GM23248 (cell line): ENCODE results near the gene COL23A1. TPM values are rescaled to one million over a fixed set of nuclear protein-coding genes. Genes with fewer than 3 reads are reported as not detected.

ENCODE experiments used
- DNase-seq: peaks from one replicate; pipeline ENCODE4 v3.0.0-alpha.2; 2015
- H2AFZ ChIP-seq: fragments of 200-600 bp; sonication (generic); 2 replicates; pipeline ENCODE4 v1.6.1; 2016; ENCODE audit warnings: antibody characterized with exemption
- H3F3A ChIP-seq: fragments of 200-600 bp; sonication (generic); 2 replicates; pipeline ENCODE4 v1.6.1; 2016; ENCODE audit warnings: mild to moderate bottlenecking, antibody characterized with exemption, mixed run types; ENCODE audit not compliant: insufficient read depth
- H3K27ac ChIP-seq: fragments of 200-600 bp; sonication (generic); 2 replicates; pipeline ENCODE4 v1.5.1; 2016; ENCODE audit warnings: mild to moderate bottlenecking
- H3K27me3 ChIP-seq: fragments of 200-600 bp; sonication (generic); replicated peaks from 2 replicates; pipeline ENCODE4 v1.6.1; 2016; ENCODE audit warnings: mild to moderate bottlenecking; ENCODE audit not compliant: insufficient read depth
- H3K36me3 ChIP-seq: fragments of 200-600 bp; sonication (generic); 2 replicates; pipeline ENCODE4 v1.6.1; 2016; ENCODE audit warnings: low read depth, mild to moderate bottlenecking
- H3K4me1 ChIP-seq: fragments of 200-600 bp; sonication (generic); 2 replicates; pipeline ENCODE4 v1.6.1; 2016; ENCODE audit warnings: mild to moderate bottlenecking; ENCODE audit not compliant: insufficient read depth
- H3K4me2 ChIP-seq: fragments of 200-600 bp; sonication (generic); one replicate; pipeline ENCODE4 v1.6.1; 2016; ENCODE audit warnings: mild to moderate bottlenecking; ENCODE audit not compliant: unreplicated experiment
- H3K4me3 ChIP-seq: fragments of 200-600 bp; sonication (generic); 2 replicates; pipeline ENCODE4 v1.5.1; 2016; ENCODE audit warnings: mild to moderate bottlenecking
- H3K79me2 ChIP-seq: fragments of 200-600 bp; sonication (generic); 2 replicates; pipeline ENCODE4 v1.6.1; 2016; ENCODE audit warnings: mild to moderate bottlenecking; ENCODE audit not compliant: insufficient read depth
- H3K9ac ChIP-seq: fragments of 200-600 bp; sonication (generic); 2 replicates; pipeline ENCODE4 v1.6.1; 2016; ENCODE audit warnings: mild to moderate bottlenecking
- H3K9me2 ChIP-seq: fragments of 200-600 bp; sonication (generic); 2 replicates; pipeline ENCODE4 v1.6.1; 2016; ENCODE audit warnings: mixed run types, mild to moderate bottlenecking, moderate library complexity; ENCODE audit not compliant: insufficient read depth
- H3K9me3 ChIP-seq: fragments of 200-600 bp; sonication (generic); one replicate; pipeline ENCODE4 v1.6.1; 2017; ENCODE audit warnings: low read depth
- H4K20me1 ChIP-seq: fragments of 200-600 bp; sonication (generic); 2 replicates; pipeline ENCODE4 v1.6.0; 2016; ENCODE audit not compliant: insufficient read depth
- EZH2 ChIP-seq: fragments of 200-600 bp; sonication (generic); IDR thresholded peaks from 2 replicates; pipeline ENCODE4 v1.6.1; 2018; ENCODE audit warnings: antibody characterized with exemption, mild to moderate bottlenecking; ENCODE audit not compliant: insufficient read depth, poor library complexity, severe bottlenecking
- EZH2phosphoT487 ChIP-seq: fragments of 200-600 bp; sonication (generic); IDR thresholded peaks from 2 replicates; pipeline ENCODE4 v1.6.1; 2018; ENCODE audit warnings: antibody characterized with exemption, moderate library complexity, mild to moderate bottlenecking, low read depth; ENCODE audit not compliant: insufficient read depth
- WGBS, 2 experiments: methylation state at CpG; one replicate each; pipeline ENCODE4 v1.1.6; 2015 to 2017; ENCODE audit warnings: low lambda C conversion rate in 2 of 2, low coverage in 1 of 2; ENCODE audit errors: missing lambda C conversion rate in 2 of 2; 5-methylcytosine and 5-hydroxymethylcytosine counted together
- in situ Hi-C: fragments of 300-500 bp; cut with MboI; formaldehyde crosslinking; loops from 2 replicates; pipeline ENCODE4 v1.15.0; 2020
- polyA plus RNA-seq: library from polyadenylated mRNA; unstranded; fragments of >200 nt; fragmentation: Nextera tagmentation; extraction: Ambion mirVana; gene quantifications from 2 replicates; pipeline ENCODE4 v1.2.1, GENCODE V29; 2016
- total RNA-seq: library from RNA; depleted of rRNA; stranded (reverse); fragments of >200 nt; shearing (Covaris generic); gene quantifications from 2 replicates; pipeline ENCODE4 v1.2.3, GENCODE V29; 2014

Gene COL23A1
- total and polyA plus RNA-seq, 2 experiments from 2014 or later, result not detected

GRCh38 chr5:178391480-178391879 is 198.7 kb downstream of the COL23A1 start:
- H3K27me3 ChIP-seq, result no peaks in the 10 kb centered on the region
- H3K79me2 ChIP-seq, result no peaks in the 10 kb centered on the region
- DNase-seq, result no peak
- H3K4me1 ChIP-seq, result no peaks in the 10 kb centered on the region
- WGBS, 2 experiments, result 24 to 27% methylated on average over 4 of the region's 4 CpGs
- no peak overlapping the region for H3K4me2 ChIP-seq
- H2AFZ ChIP-seq, result no peak overlapping the region
- in situ Hi-C loops, result no loop called here
- no peaks in the 10 kb centered on the region for H3F3A ChIP-seq
- no peak overlapping the region for H3K27ac ChIP-seq
- no peak overlapping the region for H3K4me3 ChIP-seq
- TF ChIP-seq EZH2 (no peak), EZH2phosphoT487 (no peak)
- no peaks in the 10 kb centered on the region for H3K9me2 ChIP-seq
- no peaks in the 10 kb centered on the region for H3K9me3 ChIP-seq
- H3K9ac ChIP-seq, result no peak overlapping the region
- no peaks in the 10 kb centered on the region for H3K36me3 ChIP-seq
- no peaks in the 10 kb centered on the region for H4K20me1 ChIP-seq

- H3K27me3 ChIP-seq, result no peaks in the 10 kb centered on the region
- H3K4me2 ChIP-seq, result no peak overlapping the region
- no peak for DNase-seq
- TF ChIP-seq EZH2phosphoT487, result no peak
- TF ChIP-seq EZH2, result no peak
- in situ Hi-C loops, result no loop called here
- no peak overlapping the region for H3K9ac ChIP-seq
- H3K9me2 ChIP-seq, result no peaks in the 10 kb centered on the region
- H3K4me1 ChIP-seq, result no peaks in the 10 kb centered on the region
- H4K20me1 ChIP-seq, result no peaks in the 10 kb centered on the region
- WGBS, 2 experiments, result 12 to 21% methylated on average over 12 of the region's 12 CpGs
- H2AFZ ChIP-seq, result no peak overlapping the region
- H3K4me3 ChIP-seq, result no peak overlapping the region
- no peaks in the 10 kb centered on the region for H3K79me2 ChIP-seq
- H3K9me3 ChIP-seq, result no peaks in the 10 kb centered on the region
- H3F3A ChIP-seq, result no peaks in the 10 kb centered on the region
- no peaks in the 10 kb centered on the region for H3K36me3 ChIP-seq
- H3K27ac ChIP-seq, result no peak overlapping the region
Measured at GRCh38 chr5:178389796-178390195, 200.4 kb downstream of the COL23A1 start.

GRCh38 chr5:178389026-178389729 is 201.0 kb downstream of the COL23A1 start:
- no peak overlapping the region for H3K9ac ChIP-seq
- H3K36me3 ChIP-seq, result no peaks in the 10 kb centered on the region
- TF ChIP-seq EZH2 (no peak), EZH2phosphoT487 (no peak)
- H3K4me1 ChIP-seq, result no peaks in the 10 kb centered on the region
- no peak overlapping the region for H2AFZ ChIP-seq
- no peak overlapping the region for H3K4me3 ChIP-seq
- no peaks in the 10 kb centered on the region for H3K79me2 ChIP-seq
- no peak overlapping the region for H3K27ac ChIP-seq
- no peaks in the 10 kb centered on the region for H3F3A ChIP-seq
- in situ Hi-C loops, result no loop called here
- H3K27me3 ChIP-seq, result no peaks in the 10 kb centered on the region
- WGBS, 2 experiments, result 67% methylated on average over 8 of the region's 8 CpGs
- no peaks in the 10 kb centered on the region for H4K20me1 ChIP-seq
- H3K4me2 ChIP-seq, result no peak overlapping the region
- H3K9me2 ChIP-seq, result no peaks in the 10 kb centered on the region
- H3K9me3 ChIP-seq, result no peaks in the 10 kb centered on the region
- no peak for DNase-seq

GRCh38 chr5:178388386-178389025 is 201.7 kb downstream of the COL23A1 start:
- Histone ChIP-seq H2AFZ (no peak overlapping the region), H3K4me2 (no peak overlapping the region), H3K27me3 (no peaks in the 10 kb centered on the region), H3F3A (no peaks in the 10 kb centered on the region), H3K79me2 (no peaks in the 10 kb centered on the region), H3K9me2 (no peaks in the 10 kb centered on the region), H3K9me3 (no peaks in the 10 kb centered on the region), H3K4me1 (no peaks in the 10 kb centered on the region), H3K4me3 (no peak overlapping the region), H3K9ac (no peak overlapping the region), H3K36me3 (no peaks in the 10 kb centered on the region), H3K27ac (no peak overlapping the region), H4K20me1 (no peaks in the 10 kb centered on the region)
- DNase-seq, result peak; percentile 32
- 29 to 34% methylated on average over 8 of the region's 8 CpGs for WGBS, 2 experiments
- in situ Hi-C loops, result no loop called here
- no peak for TF ChIP-seq EZH2phosphoT487
- no peak for TF ChIP-seq EZH2
